HepG2 (cell line): Measurements from ENCODE around the gene CNPPD1. TPM values are rescaled to one million over a fixed set of nuclear protein-coding genes. Genes with fewer than 3 reads are reported as not detected.

Source experiments
- ELF1 ChIP-seq: sonication (generic); formaldehyde crosslinking; IDR thresholded peaks from 2 replicates; pipeline ENCODE4 v1.4.0; 2020; ENCODE audit warnings: missing genetic modification reagents
- FOXK1 ChIP-seq: sonication (generic); formaldehyde crosslinking; IDR thresholded peaks from 2 replicates; pipeline ENCODE4 v1.4.0; 2020; ENCODE audit warnings: low read depth, missing genetic modification reagents, borderline replicate concordance
- HMGXB4 ChIP-seq, 2 experiments: sonication (generic) in 1 of 2; formaldehyde crosslinking in 1 of 2; IDR thresholded peaks; 2 replicates each; pipeline versions ENCODE4 v1.4.0 to v1.6.1; 2018 to 2020; ENCODE audit warnings: missing genetic modification reagents in 2 of 2, borderline replicate concordance in 1 of 2, low read depth in 1 of 2, mild to moderate bottlenecking in 1 of 2, missing biosample characterization in 1 of 2
- MEF2D ChIP-seq: sonication (generic); formaldehyde crosslinking; IDR thresholded peaks from 2 replicates; pipeline ENCODE4 v1.5.1; 2020; ENCODE audit warnings: mild to moderate bottlenecking, missing genetic modification reagents
- MLX ChIP-seq: IDR thresholded peaks from 2 replicates; pipeline ENCODE4 v1.6.1; 2016
- TFAP4 ChIP-seq: sonication (generic); IDR thresholded peaks from 2 replicates; pipeline ENCODE4 v1.6.1; 2016; ENCODE audit warnings: low read depth, borderline replicate concordance
- ZNF333 ChIP-seq: sonication (generic); formaldehyde crosslinking; IDR thresholded peaks from 2 replicates; pipeline ENCODE4 v1.4.0; 2020; ENCODE audit warnings: mild to moderate bottlenecking, missing genetic modification reagents, borderline replicate concordance
- ZNF605 ChIP-seq: sonication (generic); formaldehyde crosslinking; IDR thresholded peaks from 2 replicates; pipeline ENCODE4 v1.8.0; 2022; ENCODE audit warnings: mild to moderate bottlenecking, missing genetic modification reagents
- ZNF776 ChIP-seq: sonication (generic); formaldehyde crosslinking; IDR thresholded peaks from 2 replicates; pipeline ENCODE4 v1.4.0; 2020; ENCODE audit warnings: mild to moderate bottlenecking, missing genetic modification reagents
- ZNF839 ChIP-seq: sonication (generic); formaldehyde crosslinking; IDR thresholded peaks from 2 replicates; pipeline ENCODE4 v1.4.0; 2020; ENCODE audit warnings: missing genetic modification reagents, mild to moderate bottlenecking, borderline replicate concordance
- polyA plus RNA-seq, 8 experiments: library from polyadenylated mRNA; depleted of rRNA in 3 of 8; stranded (reverse) in 7 of 8; unstranded in 1 of 8; fragments of >200 nt; fragmentation: Illumina TruSeq in 4 of 8; extraction: Trizol in 4 of 8; gene quantifications; 2 replicates each; pipeline versions ENCODE4 v1.2.1 to v1.2.3, GENCODE V29; 2011 to 2016; ENCODE audit warnings: low read depth in 4 of 8, missing spikeins in 1 of 8, mixed read lengths in 1 of 8; ENCODE audit not compliant: insufficient read depth in 1 of 8
- total RNA-seq, 5 experiments: library from RNA; depleted of rRNA; stranded (reverse); fragments of >200 nt; fragmentation: Illumina TruSeq; extraction: Trizol; gene quantifications; 2 replicates each; pipeline ENCODE4 v1.2.3, GENCODE V29; 2016; ENCODE audit warnings: low read depth in 1 of 5
- TF ChIP-seq, protein P1 (sequence below), 2 experiments: sonication (generic) in 1 of 2; formaldehyde crosslinking in 1 of 2; IDR thresholded peaks; 2 replicates each; pipeline versions ENCODE4 v1.6.1 to v1.9.0; 2014 to 2022; ENCODE audit warnings: antibody characterized with exemption in 1 of 2, borderline replicate concordance in 1 of 2, inconsistent platforms in 1 of 2, low read depth in 1 of 2, missing genetic modification reagents in 1 of 2
- TF ChIP-seq, protein P2 (sequence below): sonication (generic); formaldehyde crosslinking; IDR thresholded peaks from 2 replicates; pipeline ENCODE4 v1.4.0; 2020; ENCODE audit warnings: missing genetic modification reagents, mild to moderate bottlenecking, borderline replicate concordance

The CNPPD1 gene
- total and polyA plus RNA-seq, 2 of the 13 experiments (the other 11 are each of a cell fraction or from before 2014, with no cell fraction given), result 35.5 to 49.4 TPM

- TF ChIP-seq HMGXB4 (CRISPR knock-in tag; IDR thresholded peaks at IDR 0.05; ENCODE audit: borderline replicate concordance in 1 of 2, low read depth in 1 of 2) (peak; percentile 21 to 67; a peak in 2 of 4 replicates), TFAP4 (peak; percentile 82), FOXK1 (CRISPR knock-in tag) (0 out of 2 replicates have a peak, but pooled peaks have one; percentile 31), MEF2D (CRISPR knock-in tag) (no peak), MLX (no peak), ZNF776 (CRISPR knock-in tag) (no peak; the same call in 1 of the 2 replicates), ELF1 (no peak; the same call in 1 of the 2 replicates), ZNF839 (CRISPR knock-in tag) (0 out of 2 replicates have a peak, but pooled peaks have one; percentile 7), ZNF333 (CRISPR knock-in tag) (peak; percentile 40; the same call in 1 of the 2 replicates), ZNF605 (CRISPR knock-in tag) (0 out of 2 replicates have a peak, but pooled peaks have one; percentile 84)
- TF ChIP-seq, protein P1, sequence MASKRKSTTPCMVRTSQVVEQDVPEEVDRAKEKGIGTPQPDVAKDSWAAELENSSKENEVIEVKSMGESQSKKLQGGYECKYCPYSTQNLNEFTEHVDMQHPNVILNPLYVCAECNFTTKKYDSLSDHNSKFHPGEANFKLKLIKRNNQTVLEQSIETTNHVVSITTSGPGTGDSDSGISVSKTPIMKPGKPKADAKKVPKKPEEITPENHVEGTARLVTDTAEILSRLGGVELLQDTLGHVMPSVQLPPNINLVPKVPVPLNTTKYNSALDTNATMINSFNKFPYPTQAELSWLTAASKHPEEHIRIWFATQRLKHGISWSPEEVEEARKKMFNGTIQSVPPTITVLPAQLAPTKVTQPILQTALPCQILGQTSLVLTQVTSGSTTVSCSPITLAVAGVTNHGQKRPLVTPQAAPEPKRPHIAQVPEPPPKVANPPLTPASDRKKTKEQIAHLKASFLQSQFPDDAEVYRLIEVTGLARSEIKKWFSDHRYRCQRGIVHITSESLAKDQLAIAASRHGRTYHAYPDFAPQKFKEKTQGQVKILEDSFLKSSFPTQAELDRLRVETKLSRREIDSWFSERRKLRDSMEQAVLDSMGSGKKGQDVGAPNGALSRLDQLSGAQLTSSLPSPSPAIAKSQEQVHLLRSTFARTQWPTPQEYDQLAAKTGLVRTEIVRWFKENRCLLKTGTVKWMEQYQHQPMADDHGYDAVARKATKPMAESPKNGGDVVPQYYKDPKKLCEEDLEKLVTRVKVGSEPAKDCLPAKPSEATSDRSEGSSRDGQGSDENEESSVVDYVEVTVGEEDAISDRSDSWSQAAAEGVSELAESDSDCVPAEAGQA (IDR thresholded peaks at IDR 0.05; ENCODE audit: low read depth), result 0 out of 2 replicates have a peak, but pooled peaks have one; percentile 8
- TF ChIP-seq, protein P1 (CRISPR knock-in tag; IDR thresholded peaks at IDR 0.05; ENCODE audit: borderline replicate concordance), result no peak
- TF ChIP-seq, protein P2, sequence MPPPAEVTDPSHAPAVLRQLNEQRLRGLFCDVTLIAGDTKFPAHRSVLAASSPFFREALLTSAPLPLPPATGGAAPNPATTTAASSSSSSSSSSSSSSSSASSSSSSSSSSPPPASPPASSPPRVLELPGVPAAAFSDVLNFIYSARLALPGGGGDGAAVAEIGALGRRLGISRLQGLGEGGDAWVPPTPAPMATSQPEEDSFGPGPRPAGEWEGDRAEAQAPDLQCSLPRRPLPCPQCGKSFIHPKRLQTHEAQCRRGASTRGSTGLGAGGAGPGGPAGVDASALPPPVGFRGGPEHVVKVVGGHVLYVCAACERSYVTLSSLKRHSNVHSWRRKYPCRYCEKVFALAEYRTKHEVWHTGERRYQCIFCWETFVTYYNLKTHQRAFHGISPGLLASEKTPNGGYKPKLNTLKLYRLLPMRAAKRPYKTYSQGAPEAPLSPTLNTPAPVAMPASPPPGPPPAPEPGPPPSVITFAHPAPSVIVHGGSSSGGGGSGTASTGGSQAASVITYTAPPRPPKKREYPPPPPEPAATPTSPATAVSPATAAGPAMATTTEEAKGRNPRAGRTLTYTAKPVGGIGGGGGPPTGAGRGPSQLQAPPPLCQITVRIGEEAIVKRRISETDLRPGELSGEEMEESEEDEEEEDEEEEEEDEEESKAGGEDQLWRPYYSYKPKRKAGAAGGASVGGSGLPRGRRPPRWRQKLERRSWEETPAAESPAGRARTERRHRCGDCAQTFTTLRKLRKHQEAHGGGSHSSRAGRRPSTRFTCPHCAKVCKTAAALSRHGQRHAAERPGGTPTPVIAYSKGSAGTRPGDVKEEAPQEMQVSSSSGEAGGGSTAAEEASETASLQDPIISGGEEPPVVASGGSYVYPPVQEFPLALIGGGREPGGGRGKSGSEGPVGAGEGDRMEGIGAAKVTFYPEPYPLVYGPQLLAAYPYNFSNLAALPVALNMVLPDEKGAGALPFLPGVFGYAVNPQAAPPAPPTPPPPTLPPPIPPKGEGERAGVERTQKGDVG (CRISPR knock-in tag), result peak; percentile 24; the same call in 1 of the 2 replicates
Observed at GRCh38 chr2:219207134-219207883, 30.6 kb upstream of the CNPPD1 start (continued).
